ENCODE data around the gene SOX1. TPM values are rescaled to one million over a fixed set of nuclear protein-coding genes. Genes with fewer than 3 reads are reported as not detected.

The SOX1 gene
- total and polyA plus RNA-seq, 2 donors (not counting 1 experiment from before 2014, with no cell fraction given), result not detected

DNA sequence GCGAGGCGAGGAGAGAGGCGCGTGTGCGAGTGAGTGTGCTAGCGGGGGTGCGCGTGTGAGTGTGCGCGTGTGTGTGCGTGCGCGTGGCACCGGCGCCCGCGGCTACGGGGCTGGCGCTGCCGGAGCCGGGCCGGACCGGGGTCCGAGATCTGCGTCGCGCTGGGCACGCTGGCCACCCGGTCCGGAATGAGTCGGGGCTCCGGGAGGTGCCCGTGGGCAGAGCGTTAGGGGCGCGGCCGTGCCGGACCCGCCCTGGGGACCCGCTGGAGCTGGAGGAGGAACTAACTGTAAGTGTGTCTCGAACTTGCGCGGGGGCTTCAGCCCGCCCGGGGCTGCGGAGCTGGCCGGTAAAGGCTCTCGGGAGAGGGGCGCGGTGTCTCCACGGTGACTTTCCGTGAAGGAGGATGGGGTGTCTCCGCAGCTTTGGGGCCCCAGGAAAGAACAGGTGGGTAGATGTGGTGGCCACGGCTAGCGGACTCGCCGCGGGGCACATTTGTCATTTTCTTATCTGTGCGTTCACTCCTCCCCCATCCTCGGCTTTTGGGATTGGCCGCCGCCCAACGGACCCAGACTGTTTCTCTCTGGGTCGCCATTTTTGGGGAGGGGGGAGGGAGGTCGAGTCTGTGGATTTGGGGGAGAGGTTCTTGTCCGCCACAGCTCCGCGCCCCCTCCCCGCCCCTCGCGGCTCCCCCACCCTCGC lies 10.1 kb upstream of the SOX1 start:
- H3K4me1 Mint-ChIP-seq, result peaks cover 1% of the 10 kb centered on the region
- POLR2A ChIA-PET, result no interaction called here

DNA sequence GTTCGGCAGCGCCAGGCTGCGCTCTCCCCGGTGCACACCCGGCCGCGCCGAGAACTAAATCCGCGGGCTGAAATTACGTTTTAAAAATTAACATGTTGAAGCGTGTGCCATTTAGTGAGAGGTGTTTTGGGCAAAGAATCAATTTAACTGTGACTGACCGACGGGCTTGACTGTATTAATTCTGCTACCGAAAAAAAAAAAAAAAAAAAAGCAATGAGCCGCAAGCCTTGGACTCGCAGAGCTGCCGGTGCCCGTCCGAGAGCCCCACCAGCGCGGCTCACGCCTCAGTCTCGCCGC lies 9.6 kb upstream of the SOX1 start:
- H2AFZ ChIP-seq (ENCODE audit: insufficient read depth, low read depth, low read length, poor library complexity, severe bottlenecking), result no peak overlapping the region
- H4K20me1 ChIP-seq (ENCODE audit: control insufficient read depth, insufficient read depth, low read length, poor library complexity, severe bottlenecking), result no peaks in the 10 kb centered on the region
- H3K9me3 ChIP-seq (ENCODE audit: control extremely low read depth in 1 of 3, control insufficient read depth in 2 of 3, insufficient read depth in 1 of 3, low read length in 2 of 3), result peaks cover 0 to 67% (median 1%) of the 10 kb centered on the region in 3 donors
- no peaks in the 10 kb centered on the region for H3K79me2 ChIP-seq (ENCODE audit: control insufficient read depth, insufficient read depth, low read length)
- no peak overlapping the region for H3K27ac Mint-ChIP-seq
- H3K4me1 ChIP-seq (ENCODE audit: control insufficient read depth in 2 of 2, insufficient read depth in 2 of 2, low read length in 2 of 2), result peaks cover 0 to 4% of the 10 kb centered on the region in 2 donors
- intact Hi-C loops (cut with micrococcal nuclease), result no loop called here
- no peaks in the 10 kb centered on the region for H3K9me3 Mint-ChIP-seq (ENCODE audit: insufficient read depth)
- ChIA-PET CTCF (no interaction called here), POLR2A (no interaction called here)
- WGBS (ENCODE audit: insufficient coverage), result 12% methylated on average over 24 of the region's 25 CpGs
- TF ChIP-seq, protein P1, sequence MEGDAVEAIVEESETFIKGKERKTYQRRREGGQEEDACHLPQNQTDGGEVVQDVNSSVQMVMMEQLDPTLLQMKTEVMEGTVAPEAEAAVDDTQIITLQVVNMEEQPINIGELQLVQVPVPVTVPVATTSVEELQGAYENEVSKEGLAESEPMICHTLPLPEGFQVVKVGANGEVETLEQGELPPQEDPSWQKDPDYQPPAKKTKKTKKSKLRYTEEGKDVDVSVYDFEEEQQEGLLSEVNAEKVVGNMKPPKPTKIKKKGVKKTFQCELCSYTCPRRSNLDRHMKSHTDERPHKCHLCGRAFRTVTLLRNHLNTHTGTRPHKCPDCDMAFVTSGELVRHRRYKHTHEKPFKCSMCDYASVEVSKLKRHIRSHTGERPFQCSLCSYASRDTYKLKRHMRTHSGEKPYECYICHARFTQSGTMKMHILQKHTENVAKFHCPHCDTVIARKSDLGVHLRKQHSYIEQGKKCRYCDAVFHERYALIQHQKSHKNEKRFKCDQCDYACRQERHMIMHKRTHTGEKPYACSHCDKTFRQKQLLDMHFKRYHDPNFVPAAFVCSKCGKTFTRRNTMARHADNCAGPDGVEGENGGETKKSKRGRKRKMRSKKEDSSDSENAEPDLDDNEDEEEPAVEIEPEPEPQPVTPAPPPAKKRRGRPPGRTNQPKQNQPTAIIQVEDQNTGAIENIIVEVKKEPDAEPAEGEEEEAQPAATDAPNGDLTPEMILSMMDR (IDR thresholded peaks at IDR 0.05), result no peak
- no peak for TF ChIP-seq EZH2 (IDR thresholded peaks at IDR 0.05; ENCODE audit: borderline replicate concordance, insufficient read depth, low read depth, low read length, poor library complexity, severe bottlenecking)
- no peak overlapping the region for H3K9ac ChIP-seq (ENCODE audit: low read length)
- peaks cover 1% of the 10 kb centered on the region for H3K4me1 Mint-ChIP-seq
- peaks cover 49% of the 10 kb centered on the region for H3K27me3 Mint-ChIP-seq
- DNase-seq (no peak), ATAC-seq (ENCODE audit: low read depth) (no peak)
- no peak overlapping the region for H3K4me3 Mint-ChIP-seq
- no peak overlapping the region for H3K4me2 ChIP-seq (replicated peaks; ENCODE audit: low read depth, low read length, poor library complexity, severe bottlenecking)
- H3K27ac ChIP-seq (ENCODE audit: low read length in 2 of 2), result no peak overlapping the region
- no peak overlapping the region for H3K4me3 ChIP-seq (ENCODE audit: control extremely low read depth in 1 of 5, extremely low read depth in 1 of 5, insufficient read depth in 1 of 5, low read depth in 2 of 5, low read length in 4 of 5)
- peaks cover 0 to 85% (median 45%) of the 10 kb centered on the region in 4 experiments for H3K27me3 ChIP-seq (replicated peaks in 1 of 4; ENCODE audit: control extremely low read depth in 1 of 4, control insufficient read depth in 3 of 4, insufficient read depth in 4 of 4, low read length in 3 of 4)
- no peaks in the 10 kb centered on the region for H3K36me3 ChIP-seq (replicated peaks in 1 of 2; ENCODE audit: control extremely low read depth in 1 of 2, control insufficient read depth in 1 of 2, extremely low read depth in 1 of 2, insufficient read depth in 2 of 2, low read length in 1 of 2)

More for the DNA sequence above, 10.1 kb upstream of the SOX1 start:
- Histone ChIP-seq H3K36me3 (replicated peaks in 1 of 2; ENCODE audit: control extremely low read depth in 1 of 2, control insufficient read depth in 1 of 2, extremely low read depth in 1 of 2, insufficient read depth in 2 of 2, low read length in 1 of 2) (no peaks in the 10 kb centered on the region), H3K4me2 (replicated peaks; ENCODE audit: low read depth, low read length, poor library complexity, severe bottlenecking) (no peak overlapping the region), H3K27me3 (replicated peaks in 1 of 4; ENCODE audit: control extremely low read depth in 1 of 4, control insufficient read depth in 3 of 4, insufficient read depth in 4 of 4, low read length in 3 of 4) (peaks cover 0 to 85% (median 45%) of the 10 kb centered on the region in 4 experiments), H4K20me1 (ENCODE audit: control insufficient read depth, insufficient read depth, low read length, poor library complexity, severe bottlenecking) (no peaks in the 10 kb centered on the region), H3K27ac (ENCODE audit: low read length in 2 of 2) (no peak overlapping the region), H3K9me3 (ENCODE audit: control extremely low read depth in 1 of 3, control insufficient read depth in 2 of 3, insufficient read depth in 1 of 3, low read length in 2 of 3) (peaks cover 0 to 67% (median 1%) of the 10 kb centered on the region in 3 donors), H3K79me2 (ENCODE audit: control insufficient read depth, insufficient read depth, low read length) (no peaks in the 10 kb centered on the region), H3K4me1 (ENCODE audit: control insufficient read depth in 2 of 2, insufficient read depth in 2 of 2, low read length in 2 of 2) (peaks cover 0 to 4% of the 10 kb centered on the region in 2 donors), H3K9ac (ENCODE audit: low read length) (no peak overlapping the region), H3K4me3 (ENCODE audit: control extremely low read depth in 1 of 5, extremely low read depth in 1 of 5, insufficient read depth in 1 of 5, low read depth in 2 of 5, low read length in 4 of 5) (no peak overlapping the region), H2AFZ (ENCODE audit: insufficient read depth, low read depth, low read length, poor library complexity, severe bottlenecking) (no peak overlapping the region)
- no peak for TF ChIP-seq EZH2 (IDR thresholded peaks at IDR 0.05; ENCODE audit: borderline replicate concordance, insufficient read depth, low read depth, low read length, poor library complexity, severe bottlenecking)
- TF ChIP-seq, protein P1 (IDR thresholded peaks at IDR 0.05), result no peak
- no peak overlapping the region for H3K27ac Mint-ChIP-seq
- peaks cover 52% of the 10 kb centered on the region for H3K27me3 Mint-ChIP-seq
- H3K9me3 Mint-ChIP-seq (ENCODE audit: insufficient read depth), result no peaks in the 10 kb centered on the region
- DNase-seq, result no peak
- WGBS (ENCODE audit: insufficient coverage), result 8% methylated on average over 65 of the region's 72 CpGs
- ATAC-seq (ENCODE audit: low read depth), result no peak
- no peak overlapping the region for H3K4me3 Mint-ChIP-seq
- intact Hi-C loops (cut with micrococcal nuclease), result no loop called here
- CTCF ChIA-PET, result no interaction called here

Measured in B cell (primary cell).